Left lung (tissue), 10 donors: Measurements from ENCODE around the gene BRSK2. TPM values are rescaled to one million over a fixed set of nuclear protein-coding genes. Genes with fewer than 3 reads are reported as not detected.

Experiments
- ATAC-seq: fragments of 200-7000 bp; cut with Tn5 transposase; one replicate; pipeline ENCODE4 v1.9.1; 2020; ENCODE audit warnings: moderate library complexity
- DNase-seq, 4 donors: peaks; one replicate each; pipeline ENCODE4 v3.0.0-alpha.2; 2013 to 2020
- H3K27ac ChIP-seq, 2 donors: fragments of 200-600 bp; sonication (generic) in 1 of 2; one replicate each; pipeline versions ENCODE4 v1.5.0 to v1.8.0; 2020 to 2021
- H3K27me3 ChIP-seq, 2 donors: fragments of 200-600 bp; sonication (generic) in 1 of 2; one replicate each; pipeline versions ENCODE4 v1.5.0 to v1.8.0; 2020 to 2021
- H3K36me3 ChIP-seq, 2 donors: fragments of 200-600 bp; sonication (generic) in 1 of 2; one replicate each; pipeline versions ENCODE4 v1.5.0 to v1.8.0; 2020 to 2021
- H3K4me1 ChIP-seq, 2 donors: fragments of 200-600 bp; one replicate each; pipeline ENCODE4 v1.8.0; 2021
- H3K4me3 ChIP-seq, 2 donors: fragments of 200-600 bp; sonication (generic) in 1 of 2; one replicate each; pipeline versions ENCODE4 v1.5.0 to v1.8.0; 2020 to 2021; ENCODE audit warnings: mild to moderate bottlenecking in 1 of 2
- H3K9me3 ChIP-seq, 2 donors: fragments of 200-600 bp; sonication (generic) in 1 of 2; one replicate each; pipeline versions ENCODE4 v1.5.0 to v1.8.0; 2020 to 2021
- CTCF ChIP-seq, 2 donors: fragments of 200-600 bp; sonication (generic) in 1 of 2; IDR thresholded peaks; one replicate each; pipeline versions ENCODE4 v1.5.0 to v1.8.0; 2021; ENCODE audit warnings: antibody characterized with exemption in 2 of 2
- intact Hi-C, 2 donors: fragments of 100-400 bp; cut with DNase I; formaldehyde crosslinking; loops; one replicate each; pipeline versions ENCODE4 v1.11.2 to v1.14.2; 2022
- polyA plus RNA-seq, 6 donors: library from polyadenylated mRNA; unstranded; fragments of 120-200 nt; gene quantifications; one replicate each; pipeline ENCODE4 v1.2.1, GENCODE V29; 2013; ENCODE audit not compliant: insufficient read length in 6 of 6
- total RNA-seq, 2 donors: library from RNA; stranded (reverse); fragmentation: NEBNext Ultra II Directional; extraction: Animal tissue kit (Norgen Biotek cat#: 25700); gene quantifications; one replicate each; pipeline ENCODE4 v1.2.1, GENCODE V29; 2021
- donor health status: DM: no; HTN: yes; CAD: no.
- donor health status: DM: no; HTN: no; CAD: no.

BRSK2 gene
- total and polyA plus RNA-seq, 8 donors = 0.13 to 1.1 (median 0.69) TPM

DNA sequence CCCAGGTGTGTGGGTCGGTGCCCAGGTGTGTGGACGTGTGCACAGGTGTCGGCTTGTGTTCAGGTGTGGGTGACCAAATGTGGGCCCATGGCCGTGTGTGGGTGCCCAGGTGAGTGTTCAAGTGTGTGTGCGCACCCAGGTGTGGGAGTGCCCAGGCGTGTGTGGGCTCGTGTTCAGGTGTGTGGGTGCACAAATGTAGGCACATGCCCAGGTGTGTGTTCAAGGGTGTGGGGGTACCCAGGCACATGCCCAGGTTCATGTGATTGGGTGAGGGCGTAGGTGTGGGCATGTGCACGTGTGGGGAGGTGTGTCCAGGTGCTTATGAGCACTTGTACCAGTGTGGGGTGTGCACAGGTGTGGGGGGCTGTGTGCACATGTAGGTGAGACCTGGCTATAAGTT is 54.0 kb downstream of the BRSK2 start:
- no peak overlapping the region for H3K27ac ChIP-seq
- H3K4me1 ChIP-seq = no peaks in the 10 kb centered on the region
- no peaks in the 10 kb centered on the region for H3K9me3 ChIP-seq
- ATAC-seq (no peak), DNase-seq (no peak)
- H3K4me3 ChIP-seq = no peak overlapping the region
- peaks cover 0 to 86% of the 10 kb centered on the region in 2 donors for H3K27me3 ChIP-seq
- H3K36me3 ChIP-seq = no peaks in the 10 kb centered on the region
- TF ChIP-seq CTCF (IDR thresholded peaks at IDR 0.05) = no peak
- intact Hi-C loops = no loop called here

- no peaks in the 10 kb centered on the region for H3K36me3 ChIP-seq
- H3K27ac ChIP-seq = no peak overlapping the region
- H3K27me3 ChIP-seq = peaks cover 0 to 86% of the 10 kb centered on the region in 2 donors
- no peak for DNase-seq
- no peaks in the 10 kb centered on the region for H3K4me1 ChIP-seq
- intact Hi-C loops = no loop called here
- TF ChIP-seq CTCF (IDR thresholded peaks at IDR 0.05) = no peak
- no peak overlapping the region for H3K4me3 ChIP-seq
- H3K9me3 ChIP-seq = no peaks in the 10 kb centered on the region
- ATAC-seq = no peak
These were observed 54.6 kb downstream of the BRSK2 start for GRCh38 chr11:1444321-1444720.

DNA sequence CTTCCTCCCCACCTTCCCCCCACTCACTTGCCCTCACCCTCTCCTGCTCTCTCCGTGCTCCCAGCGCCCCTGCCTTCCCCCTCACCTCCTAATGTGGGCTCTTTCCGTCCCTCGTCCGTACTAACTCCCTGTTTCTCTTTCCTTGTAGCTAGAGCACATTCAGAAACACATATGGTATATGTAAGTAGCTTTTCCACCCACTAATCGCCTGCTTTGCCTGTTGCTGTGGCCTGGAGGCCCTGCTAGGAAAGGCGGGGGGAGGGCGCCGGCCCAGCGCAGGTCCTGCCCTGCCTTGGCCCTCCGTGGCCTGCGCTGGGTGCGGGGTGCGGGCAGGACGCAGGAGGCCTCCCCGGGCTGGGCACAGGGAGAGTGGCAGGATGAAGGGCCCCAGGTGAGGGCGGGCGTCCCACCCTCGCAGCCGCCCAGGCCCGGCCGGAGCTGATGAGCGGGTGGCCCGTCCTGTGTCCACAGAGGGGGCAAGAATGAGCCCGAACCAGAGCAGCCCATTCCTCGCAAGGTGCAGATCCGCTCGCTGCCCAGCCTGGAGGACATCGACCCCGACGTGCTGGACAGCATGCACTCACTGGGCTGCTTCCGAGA is 55.2 kb downstream of the BRSK2 start:
- H3K36me3 ChIP-seq = no peaks in the 10 kb centered on the region
- peaks cover 0 to 86% of the 10 kb centered on the region in 2 donors for H3K27me3 ChIP-seq
- ATAC-seq (no peak), DNase-seq (no peak)
- H3K9me3 ChIP-seq = no peaks in the 10 kb centered on the region
- intact Hi-C loops = no loop called here
- no peaks in the 10 kb centered on the region for H3K4me1 ChIP-seq
- TF ChIP-seq CTCF (IDR thresholded peaks at IDR 0.05) = no peak
- H3K27ac ChIP-seq = no peak overlapping the region
- no peak overlapping the region for H3K4me3 ChIP-seq

- Histone ChIP-seq H3K27ac (no peak overlapping the region), H3K4me1 (no peaks in the 10 kb centered on the region), H3K9me3 (no peaks in the 10 kb centered on the region), H3K4me3 (no peak overlapping the region), H3K27me3 (peaks cover 0 to 87% of the 10 kb centered on the region in 2 donors), H3K36me3 (no peaks in the 10 kb centered on the region)
- DNase-seq (no peak), ATAC-seq (peak; percentile 10)
- intact Hi-C loops = no loop called here
- no peak for TF ChIP-seq CTCF (IDR thresholded peaks at IDR 0.05)
These were observed 56.2 kb downstream of the BRSK2 start for GRCh38 chr11:1445741-1446445.

DNA sequence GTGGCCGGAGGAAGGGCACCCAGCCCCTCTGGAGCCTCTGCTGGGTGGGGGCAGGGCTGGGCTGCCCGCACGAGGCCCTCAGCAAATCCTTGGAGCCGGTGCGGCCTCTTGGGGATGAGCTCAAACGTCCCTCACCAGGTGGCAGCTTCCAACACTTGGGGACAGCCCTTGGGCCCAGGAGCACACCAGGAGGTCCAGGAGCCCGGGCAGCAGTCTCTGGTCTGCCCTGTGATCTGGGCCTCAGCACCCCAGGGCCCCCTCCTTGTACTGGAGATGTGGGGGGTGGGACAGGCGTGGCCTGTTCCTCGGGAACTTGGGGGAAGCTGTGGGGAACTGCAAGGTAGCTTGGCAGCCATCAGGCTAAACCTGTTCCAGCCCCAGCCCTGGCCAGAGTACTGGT is 56.9 kb downstream of the BRSK2 start:
- no peak for DNase-seq
- no peak overlapping the region for H3K27ac ChIP-seq
- peaks cover 0 to 94% of the 10 kb centered on the region in 2 donors for H3K27me3 ChIP-seq
- no peaks in the 10 kb centered on the region for H3K4me1 ChIP-seq
- no peak overlapping the region for H3K4me3 ChIP-seq
- intact Hi-C loops = no loop called here
- H3K36me3 ChIP-seq = no peaks in the 10 kb centered on the region
- H3K9me3 ChIP-seq = no peaks in the 10 kb centered on the region
- no peak for TF ChIP-seq CTCF (IDR thresholded peaks at IDR 0.05)
- no peak for ATAC-seq
